ENCODE measurements around the gene METTL16.

METTL16 gene

GRCh38 chr17:2482218-2482617 is 29.5 kb downstream of the METTL16 start:
- 93% methylated on average over 7 of the region's 7 CpGs for WGBS, 2 experiments
- no peak overlapping the region for H3K27ac ChIP-seq (ENCODE audit: insufficient read depth, low read depth, low read length, poor library complexity, severe bottlenecking)

GRCh38 chr17:2481760-2482159 is 29.9 kb downstream of the METTL16 start:
- H3K4me1 ChIP-seq (ENCODE audit: control insufficient read depth, insufficient read depth, low read length): peaks cover 16% of the 10 kb centered on the region
- WGBS, 2 experiments: 50 to 100% methylated on average over 1 of the region's 2 CpGs
- no peaks in the 10 kb centered on the region for H3K9me3 ChIP-seq (ENCODE audit: control insufficient read depth, low read length)
- no peaks in the 10 kb centered on the region for H3K27me3 ChIP-seq (ENCODE audit: control insufficient read depth, insufficient read depth, low read length, poor library complexity, severe bottlenecking)
- H3K36me3 ChIP-seq (ENCODE audit: control insufficient read depth, insufficient read depth, low read length): no peaks in the 10 kb centered on the region
- no peak overlapping the region for H3K4me3 ChIP-seq (ENCODE audit: insufficient read depth, low read depth, low read length)
- no peak overlapping the region for H3K27ac ChIP-seq (ENCODE audit: insufficient read depth, low read depth, low read length, poor library complexity, severe bottlenecking)

More at GRCh38 chr17:2482218-2482617, 29.5 kb downstream of the METTL16 start:
- no peaks in the 10 kb centered on the region for H3K9me3 ChIP-seq (ENCODE audit: control insufficient read depth, low read length)
- H3K36me3 ChIP-seq (ENCODE audit: control insufficient read depth, insufficient read depth, low read length): no peaks in the 10 kb centered on the region
- no peaks in the 10 kb centered on the region for H3K27me3 ChIP-seq (ENCODE audit: control insufficient read depth, insufficient read depth, low read length, poor library complexity, severe bottlenecking)
- peaks cover 16% of the 10 kb centered on the region for H3K4me1 ChIP-seq (ENCODE audit: control insufficient read depth, insufficient read depth, low read length)
- H3K4me3 ChIP-seq (ENCODE audit: insufficient read depth, low read depth, low read length): no peak overlapping the region

DNA sequence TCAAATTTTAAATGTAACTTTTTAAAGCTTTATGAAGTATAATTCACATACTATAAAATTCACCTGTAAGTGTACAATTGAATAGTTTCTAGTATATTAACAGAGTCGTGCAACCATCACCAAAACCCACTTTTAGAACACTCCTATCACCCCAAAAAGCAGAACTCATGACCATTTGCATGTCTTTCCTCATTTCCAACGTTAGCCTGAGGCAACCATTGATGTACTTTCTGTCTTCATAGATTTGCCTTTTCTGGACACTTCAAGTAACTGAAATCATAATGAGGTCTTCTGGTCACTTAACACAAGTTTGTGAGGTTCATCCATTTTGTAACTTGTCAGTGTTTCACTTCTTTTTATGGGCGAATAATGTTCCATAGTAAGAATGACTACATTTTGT is 33.2 kb downstream of the METTL16 start:
- peaks cover 10% of the 10 kb centered on the region for H3K4me1 ChIP-seq (ENCODE audit: control insufficient read depth, insufficient read depth, low read length)
- peaks cover 12% of the 10 kb centered on the region for H3K36me3 ChIP-seq (ENCODE audit: control insufficient read depth, insufficient read depth, low read length)
- no peaks in the 10 kb centered on the region for H3K9me3 ChIP-seq (ENCODE audit: control insufficient read depth, low read length)
- H3K4me3 ChIP-seq (ENCODE audit: insufficient read depth, low read depth, low read length): no peak overlapping the region
- WGBS, 2 experiments: 94 to 96% methylated on average over 3 of the region's 3 CpGs
- no peaks in the 10 kb centered on the region for H3K27me3 ChIP-seq (ENCODE audit: control insufficient read depth, insufficient read depth, low read length, poor library complexity, severe bottlenecking)
- H3K27ac ChIP-seq (ENCODE audit: insufficient read depth, low read depth, low read length, poor library complexity, severe bottlenecking): no peak overlapping the region

DNA sequence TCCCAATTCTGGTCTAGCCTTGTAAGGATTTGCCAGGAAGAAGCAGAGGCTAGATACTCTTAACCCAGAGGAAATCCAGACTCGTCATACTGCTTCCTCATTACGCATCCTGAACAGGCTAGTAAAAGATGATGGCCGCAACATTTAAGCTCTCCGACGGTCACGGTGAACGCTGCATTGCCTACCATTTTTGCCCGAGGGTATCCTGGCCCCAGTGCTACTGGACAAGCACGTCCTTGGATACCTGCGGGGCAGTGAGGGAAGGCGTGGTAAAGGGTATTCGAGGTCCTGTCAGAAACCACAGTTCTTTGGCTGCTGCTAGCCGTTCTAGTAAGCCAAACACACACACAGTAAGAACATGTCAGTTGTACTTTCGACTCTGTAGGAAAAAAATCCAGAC is 36.6 kb downstream of the METTL16 start:
- Histone ChIP-seq H3K4me3 (ENCODE audit: insufficient read depth, low read depth, low read length) (no peak overlapping the region), H3K27ac (ENCODE audit: insufficient read depth, low read depth, low read length, poor library complexity, severe bottlenecking) (no peak overlapping the region), H3K36me3 (ENCODE audit: control insufficient read depth, insufficient read depth, low read length) (peaks cover 21% of the 10 kb centered on the region), H3K9me3 (ENCODE audit: control insufficient read depth, low read length) (no peaks in the 10 kb centered on the region), H3K27me3 (ENCODE audit: control insufficient read depth, insufficient read depth, low read length, poor library complexity, severe bottlenecking) (no peaks in the 10 kb centered on the region), H3K4me1 (ENCODE audit: control insufficient read depth, insufficient read depth, low read length) (no peaks in the 10 kb centered on the region)
- WGBS, 2 experiments: 97% methylated on average over 14 of the region's 14 CpGs

DNA sequence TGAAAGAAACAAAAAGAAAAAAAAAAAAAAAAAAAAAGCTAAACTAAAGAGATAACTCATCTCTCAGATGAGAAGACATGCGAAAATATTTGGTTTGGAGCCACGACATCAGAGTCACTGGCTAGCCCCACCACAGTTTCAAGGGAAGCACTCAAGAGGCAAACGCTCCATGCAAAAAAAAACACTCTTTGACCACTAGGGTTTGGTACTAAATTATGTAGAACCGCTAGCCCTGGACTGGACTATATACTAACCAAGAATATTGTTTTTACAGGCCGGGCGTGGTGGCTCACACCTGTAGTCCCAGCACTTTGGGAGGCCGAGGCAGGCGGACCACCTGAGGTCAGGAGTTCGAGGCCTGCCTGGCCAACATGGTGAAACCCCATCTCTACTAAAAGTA is 37.3 kb downstream of the METTL16 start:
- Histone ChIP-seq H3K4me3 (ENCODE audit: insufficient read depth, low read depth, low read length) (no peak overlapping the region), H3K9me3 (ENCODE audit: control insufficient read depth, low read length) (no peaks in the 10 kb centered on the region), H3K4me1 (ENCODE audit: control insufficient read depth, insufficient read depth, low read length) (no peaks in the 10 kb centered on the region), H3K36me3 (ENCODE audit: control insufficient read depth, insufficient read depth, low read length) (peaks cover 21% of the 10 kb centered on the region), H3K27me3 (ENCODE audit: control insufficient read depth, insufficient read depth, low read length, poor library complexity, severe bottlenecking) (no peaks in the 10 kb centered on the region), H3K27ac (ENCODE audit: insufficient read depth, low read depth, low read length, poor library complexity, severe bottlenecking) (no peak overlapping the region)
- WGBS, 2 experiments: 96 to 97% methylated on average over 9 of the region's 9 CpGs

GRCh38 chr17:2468270-2468669 is 43.4 kb downstream of the METTL16 start:
- no peak overlapping the region for H3K27ac ChIP-seq (ENCODE audit: insufficient read depth, low read depth, low read length, poor library complexity, severe bottlenecking)
- WGBS, 2 experiments: 94 to 95% methylated on average over 4 of the region's 4 CpGs

GRCh38 chr17:2466931-2467330 is 44.8 kb downstream of the METTL16 start:
- Histone ChIP-seq H3K4me1 (ENCODE audit: control insufficient read depth, insufficient read depth, low read length) (no peaks in the 10 kb centered on the region), H3K27ac (ENCODE audit: insufficient read depth, low read depth, low read length, poor library complexity, severe bottlenecking) (no peak overlapping the region), H3K4me3 (ENCODE audit: insufficient read depth, low read depth, low read length) (no peak overlapping the region), H3K27me3 (ENCODE audit: control insufficient read depth, insufficient read depth, low read length, poor library complexity, severe bottlenecking) (no peaks in the 10 kb centered on the region), H3K9me3 (ENCODE audit: control insufficient read depth, low read length) (no peaks in the 10 kb centered on the region), H3K36me3 (ENCODE audit: control insufficient read depth, insufficient read depth, low read length) (peaks cover 31% of the 10 kb centered on the region)
- whole genome bisulfite sequencing, 2 experiments: 95% methylated on average over 12 of the region's 12 CpGs

More at GRCh38 chr17:2468270-2468669, 43.4 kb downstream of the METTL16 start:
- H3K36me3 ChIP-seq (ENCODE audit: control insufficient read depth, insufficient read depth, low read length): peaks cover 30% of the 10 kb centered on the region
- no peaks in the 10 kb centered on the region for H3K27me3 ChIP-seq (ENCODE audit: control insufficient read depth, insufficient read depth, low read length, poor library complexity, severe bottlenecking)
- no peaks in the 10 kb centered on the region for H3K4me1 ChIP-seq (ENCODE audit: control insufficient read depth, insufficient read depth, low read length)
- no peaks in the 10 kb centered on the region for H3K9me3 ChIP-seq (ENCODE audit: control insufficient read depth, low read length)
- no peak overlapping the region for H3K4me3 ChIP-seq (ENCODE audit: insufficient read depth, low read depth, low read length)

DNA sequence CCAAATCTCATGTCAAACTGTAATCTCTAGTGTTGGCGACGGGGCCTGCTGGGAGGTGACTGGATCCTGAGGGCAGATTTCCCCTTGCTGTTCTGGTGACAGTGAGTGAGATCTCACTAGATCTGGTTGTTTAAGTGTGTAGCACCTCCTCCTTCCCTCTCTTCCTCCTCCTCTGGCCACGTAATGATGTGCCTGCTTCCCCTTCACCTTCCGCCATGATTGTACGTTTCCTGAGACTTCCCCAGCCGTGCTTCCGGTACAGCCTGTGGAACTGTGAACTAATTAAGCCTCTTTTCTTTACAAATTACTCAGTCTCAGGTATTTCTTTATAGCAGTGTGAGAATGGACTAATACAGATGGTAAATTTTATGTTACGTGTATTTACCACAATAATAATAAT is 49.2 kb downstream of the METTL16 start:
- Histone ChIP-seq H3K27ac (ENCODE audit: insufficient read depth, low read depth, low read length, poor library complexity, severe bottlenecking) (no peak overlapping the region), H3K36me3 (ENCODE audit: control insufficient read depth, insufficient read depth, low read length) (peaks cover 14% of the 10 kb centered on the region)
- 93 to 94% methylated on average over 7 of the region's 8 CpGs for WGBS, 2 experiments

DNA sequence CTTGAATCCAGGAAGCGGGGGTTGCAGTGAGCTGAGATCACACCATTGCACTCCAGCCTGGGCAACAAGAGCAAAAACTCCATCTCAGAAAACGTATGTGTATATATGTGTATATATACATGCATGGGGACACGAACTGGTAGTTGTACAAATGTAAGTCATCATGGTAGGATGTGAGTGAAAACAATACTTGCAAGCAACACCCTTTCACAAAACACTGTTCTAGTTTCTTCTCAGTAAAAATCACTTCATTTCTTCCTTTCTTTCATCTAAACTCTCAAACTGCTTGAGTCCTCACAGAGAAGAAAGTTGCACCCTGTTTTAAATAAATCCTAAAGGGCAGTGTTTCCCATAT is 51.8 kb downstream of the METTL16 start:
- Histone ChIP-seq H3K27me3 (ENCODE audit: control insufficient read depth, insufficient read depth, low read length, poor library complexity, severe bottlenecking) (no peaks in the 10 kb centered on the region), H3K27ac (ENCODE audit: insufficient read depth, low read depth, low read length, poor library complexity, severe bottlenecking) (no peak overlapping the region), H3K4me3 (ENCODE audit: insufficient read depth, low read depth, low read length) (no peak overlapping the region), H3K4me1 (ENCODE audit: control insufficient read depth, insufficient read depth, low read length) (no peaks in the 10 kb centered on the region), H3K36me3 (ENCODE audit: control insufficient read depth, insufficient read depth, low read length) (peaks cover 14% of the 10 kb centered on the region), H3K9me3 (ENCODE audit: control insufficient read depth, low read length) (no peaks in the 10 kb centered on the region)
- 93 to 98% methylated on average over 2 to 3 of the region's 3 CpGs for WGBS, 2 experiments

More for the DNA sequence above, 49.2 kb downstream of the METTL16 start:
- H3K4me1 ChIP-seq (ENCODE audit: control insufficient read depth, insufficient read depth, low read length): no peaks in the 10 kb centered on the region
- H3K9me3 ChIP-seq (ENCODE audit: control insufficient read depth, low read length): no peaks in the 10 kb centered on the region
- no peak overlapping the region for H3K4me3 ChIP-seq (ENCODE audit: insufficient read depth, low read depth, low read length)
- no peaks in the 10 kb centered on the region for H3K27me3 ChIP-seq (ENCODE audit: control insufficient read depth, insufficient read depth, low read length, poor library complexity, severe bottlenecking)

GRCh38 chr17:2457913-2458312 is 53.8 kb downstream of the METTL16 start:
- Histone ChIP-seq H3K9me3 (ENCODE audit: control insufficient read depth, low read length) (no peaks in the 10 kb centered on the region), H3K27ac (ENCODE audit: insufficient read depth, low read depth, low read length, poor library complexity, severe bottlenecking) (no peak overlapping the region), H3K4me3 (ENCODE audit: insufficient read depth, low read depth, low read length) (no peak overlapping the region), H3K36me3 (ENCODE audit: control insufficient read depth, insufficient read depth, low read length) (peaks cover 1% of the 10 kb centered on the region), H3K27me3 (ENCODE audit: control insufficient read depth, insufficient read depth, low read length, poor library complexity, severe bottlenecking) (no peaks in the 10 kb centered on the region), H3K4me1 (ENCODE audit: control insufficient read depth, insufficient read depth, low read length) (no peaks in the 10 kb centered on the region)
- WGBS, 2 experiments: 93 to 95% methylated on average over 4 of the region's 4 CpGs

DNA sequence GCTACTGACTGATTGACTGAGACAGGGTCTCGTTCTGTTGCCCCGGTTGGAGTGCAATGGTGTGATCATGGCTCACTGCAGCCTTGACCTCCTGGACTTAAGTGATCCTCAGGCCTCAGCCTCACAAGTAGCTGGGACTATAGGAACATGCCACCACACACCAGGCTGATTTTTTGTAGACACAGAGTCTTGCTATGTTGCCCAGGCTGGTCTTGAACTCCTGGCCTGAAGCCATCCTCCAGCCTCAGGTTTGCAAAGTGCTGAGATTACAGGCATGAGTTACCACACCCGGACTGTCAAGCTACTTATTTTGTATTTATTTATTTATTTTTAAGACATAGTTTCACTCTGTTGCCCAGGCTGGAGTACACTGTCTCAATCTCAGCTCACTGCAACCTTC is 55.2 kb downstream of the METTL16 start:
- H3K9me3 ChIP-seq (ENCODE audit: control insufficient read depth, low read length): no peaks in the 10 kb centered on the region
- no peaks in the 10 kb centered on the region for H3K27me3 ChIP-seq (ENCODE audit: control insufficient read depth, insufficient read depth, low read length, poor library complexity, severe bottlenecking)
- H3K27ac ChIP-seq (ENCODE audit: insufficient read depth, low read depth, low read length, poor library complexity, severe bottlenecking): no peak overlapping the region
- 89 to 91% methylated on average over 3 of the region's 3 CpGs for WGBS, 2 experiments
- no peaks in the 10 kb centered on the region for H3K36me3 ChIP-seq (ENCODE audit: control insufficient read depth, insufficient read depth, low read length)
- no peak overlapping the region for H3K4me3 ChIP-seq (ENCODE audit: insufficient read depth, low read depth, low read length)
- H3K4me1 ChIP-seq (ENCODE audit: control insufficient read depth, insufficient read depth, low read length): no peaks in the 10 kb centered on the region
